CD4-positive, CD25-positive, alpha-beta regulatory T cell (primary cell): ENCODE data around the gene SERPINB13. TPM values are rescaled to one million over a fixed set of nuclear protein-coding genes. Genes with fewer than 3 reads are reported as not detected.
"Not testable (repeated sequence)": the region's sequence is repeated elsewhere in the genome, so short reads cannot be mapped to it uniquely, and the experiment has no call there.

Source experiments
- ATAC-seq, 2 donors: fragments of 150-1000 bp; cut with Tn5 transposase; one replicate each; pipeline ENCODE4 v1.10.0; 2021; ENCODE audit warnings: low read depth in 2 of 2, moderate number of reproducible peaks in 2 of 2, moderate library complexity in 1 of 2
- DNase-seq, 3 donors: peaks; one replicate each; pipeline versions ENCODE4 v3.0.0 to v3.0.0-alpha.2; 2012 to 2022; ENCODE audit warnings: mixed read lengths in 1 of 3
- H3K27ac ChIP-seq: one replicate; pipeline ENCODE4 v1.7.0; 2013; ENCODE audit warnings: mild to moderate bottlenecking, low read length; ENCODE audit not compliant: insufficient read depth, poor library complexity, severe bottlenecking
- H3K27me3 ChIP-seq: one replicate; pipeline ENCODE4 v1.7.0; 2013; ENCODE audit warnings: low read length; ENCODE audit not compliant: control insufficient read depth, insufficient read depth
- H3K36me3 ChIP-seq: one replicate; pipeline ENCODE4 v1.7.0; 2013; ENCODE audit warnings: mild to moderate bottlenecking, low read length, moderate library complexity; ENCODE audit not compliant: control insufficient read depth, insufficient read depth
- H3K4me1 ChIP-seq: 2 replicates; pipeline ENCODE4 v1.7.0; 2013; ENCODE audit warnings: mild to moderate bottlenecking, low read length; ENCODE audit not compliant: insufficient read depth, control insufficient read depth, poor library complexity, severe bottlenecking
- H3K4me3 ChIP-seq: one replicate; pipeline ENCODE4 v1.7.0; 2013; ENCODE audit warnings: low read depth, mild to moderate bottlenecking, low read length, moderate library complexity
- H3K9me3 ChIP-seq, 2 experiments: 1 replicate in 1 of 2; 2 replicates in 1 of 2; pipeline ENCODE4 v1.7.0; 2013; ENCODE audit warnings: low read length in 2 of 2, mild to moderate bottlenecking in 1 of 2, moderate library complexity in 1 of 2; ENCODE audit not compliant: control insufficient read depth in 2 of 2
- H3K27ac Mint-ChIP-seq, 3 donors: one replicate each; pipeline ENCODE4 v1.8.0; 2020 to 2022; ENCODE audit warnings: mild to moderate bottlenecking in 3 of 3, mixed read lengths in 3 of 3, moderate library complexity in 2 of 3
- H3K27me3 Mint-ChIP-seq: one replicate; pipeline ENCODE4 v1.8.0; 2022; ENCODE audit warnings: mild to moderate bottlenecking, mixed read lengths
- H3K36me3 Mint-ChIP-seq: one replicate; pipeline ENCODE4 v1.8.0; 2020; ENCODE audit warnings: mixed read lengths
- H3K4me1 Mint-ChIP-seq, 4 donors: one replicate each; pipeline ENCODE4 v1.8.0; 2020 to 2022; ENCODE audit warnings: mixed read lengths in 4 of 4, mild to moderate bottlenecking in 1 of 4
- H3K4me3 Mint-ChIP-seq, 4 donors: one replicate each; pipeline ENCODE4 v1.8.0; 2020 to 2022; ENCODE audit warnings: mild to moderate bottlenecking in 4 of 4, mixed read lengths in 4 of 4, moderate library complexity in 3 of 4
- H3K9me3 Mint-ChIP-seq, 7 donors: one replicate each; pipeline ENCODE4 v1.8.0; 2020 to 2022; ENCODE audit warnings: mixed read lengths in 7 of 7, mild to moderate bottlenecking in 3 of 7, moderate library complexity in 2 of 7
- polyA plus RNA-seq, 4 donors: library from polyadenylated mRNA; unstranded; fragments of 300-500 nt; fragmentation: Illumina TruSeq; gene quantifications; one replicate each; pipeline ENCODE4 v1.2.3, GENCODE V29; 2021
- total RNA-seq: library from RNA; stranded (reverse); gene quantifications from one replicate; pipeline ENCODE4 v1.2.3, GENCODE V29; 2022

SERPINB13 gene
- total and polyA plus RNA-seq, 5 donors from 2014 or later = not detected

DNA sequence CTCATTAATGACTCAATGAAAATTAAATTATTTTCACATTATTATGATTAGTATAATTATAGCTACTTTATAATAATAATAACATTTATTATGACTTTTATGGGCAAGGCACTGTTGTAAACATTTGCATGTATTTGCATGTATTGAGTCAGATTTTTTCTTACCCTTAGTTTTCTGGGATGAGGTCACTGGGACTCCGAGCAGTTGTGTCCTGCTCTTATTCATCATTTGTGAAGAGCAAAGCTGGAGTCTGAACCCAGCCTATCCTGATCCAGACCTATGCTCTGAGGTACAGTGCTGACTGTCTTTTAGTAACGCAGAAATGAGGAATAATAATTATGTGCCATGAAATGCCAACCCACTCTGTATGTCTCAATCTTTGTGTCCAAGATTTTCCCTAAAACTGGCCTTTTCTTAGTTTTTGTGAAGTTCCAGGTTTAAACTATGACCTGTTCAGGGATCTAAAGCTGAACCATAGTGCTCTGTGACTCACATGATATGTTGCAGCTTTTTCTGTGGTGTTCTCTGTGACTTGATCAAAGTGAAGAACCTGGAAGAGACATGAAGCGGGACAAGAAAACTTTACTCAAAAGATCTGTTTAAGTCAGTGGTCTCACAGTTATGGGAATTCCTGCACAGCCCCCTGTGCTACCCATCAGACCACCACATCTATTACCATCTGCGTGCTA lies 55.7 kb downstream of the SERPINB13 start:
- H3K27me3 ChIP-seq, H3K27ac ChIP-seq, H3K36me3 ChIP-seq, H3K4me3 ChIP-seq, H3K4me3 Mint-ChIP-seq, H3K27me3 Mint-ChIP-seq, H3K4me1 ChIP-seq, H3K4me1 Mint-ChIP-seq, H3K36me3 Mint-ChIP-seq, ATAC-seq, H3K27ac Mint-ChIP-seq, DNase-seq, H3K9me3 Mint-ChIP-seq, H3K9me3 ChIP-seq: not testable (repeated sequence)

DNA sequence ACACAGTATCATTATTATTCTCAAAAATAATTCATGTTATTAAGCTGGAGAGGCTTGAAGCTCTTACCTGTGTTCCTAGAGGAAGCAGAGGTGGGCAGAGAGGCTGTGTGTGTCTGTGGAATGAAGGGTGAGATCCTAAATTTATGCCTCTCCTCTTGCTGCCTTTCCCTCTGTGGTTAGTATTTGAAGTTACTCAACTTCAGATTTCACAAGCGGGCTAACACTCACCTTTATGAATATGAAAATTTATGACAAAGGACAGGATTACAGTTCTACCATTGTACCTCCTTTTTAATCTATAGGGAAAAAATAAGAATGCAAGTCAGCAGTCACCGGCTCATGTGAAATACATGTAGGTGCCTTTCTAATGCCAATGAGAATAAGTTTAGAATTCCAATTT lies 57.0 kb downstream of the SERPINB13 start, which contains the start of gene SERPINB4:
TSS of gene SERPINB4 (minus strand) at position 115 of the 400 bp plus-strand sequence. CDS start 679 bp downstream, outside the sequence.
- not testable (repeated sequence) for H3K27me3 Mint-ChIP-seq, H3K9me3 ChIP-seq, ATAC-seq, H3K27me3 ChIP-seq, H3K4me1 Mint-ChIP-seq, H3K9me3 Mint-ChIP-seq, H3K4me3 ChIP-seq, H3K4me1 ChIP-seq, H3K27ac Mint-ChIP-seq, H3K36me3 Mint-ChIP-seq, H3K36me3 ChIP-seq, H3K27ac ChIP-seq, H3K4me3 Mint-ChIP-seq, DNase-seq

DNA sequence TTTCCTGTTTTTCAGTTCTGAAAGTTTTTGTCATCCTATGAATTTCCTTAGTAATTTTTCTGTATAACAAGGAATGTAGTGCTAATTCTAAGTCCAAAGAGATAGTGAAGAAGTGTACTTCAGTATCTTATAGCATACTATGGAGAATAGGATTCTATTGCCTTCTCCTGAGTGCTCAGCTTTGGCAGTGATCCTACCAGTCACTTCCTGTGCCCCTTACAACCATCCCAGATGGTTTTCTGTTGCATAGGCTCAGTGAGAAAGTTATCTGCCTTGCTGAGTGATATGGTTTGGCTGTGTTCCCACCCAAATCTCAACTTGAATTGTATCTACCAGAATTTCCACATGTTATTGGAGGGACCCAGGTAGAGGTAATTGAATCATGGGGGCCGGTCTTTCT lies 57.6 kb downstream of the SERPINB13 start:
- not testable (repeated sequence) for ATAC-seq

DNA sequence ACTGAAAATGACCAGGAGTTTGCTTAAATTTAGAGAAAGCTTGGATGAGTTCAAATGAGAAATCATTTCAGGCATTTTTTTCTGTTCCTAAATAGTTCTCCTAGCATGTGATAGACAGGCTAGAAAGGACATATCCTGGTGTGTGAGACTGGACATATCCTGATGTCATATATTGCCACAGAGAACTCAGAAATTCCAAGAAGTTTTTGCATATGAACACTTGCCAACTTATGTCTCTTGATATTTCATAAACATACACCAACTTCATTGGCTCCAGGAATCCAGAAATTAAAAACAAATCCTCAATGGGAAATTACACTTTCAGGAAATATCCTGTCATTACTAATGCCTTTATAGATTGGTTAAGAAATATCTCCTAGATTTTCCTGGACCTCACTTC lies 59.8 kb downstream of the SERPINB13 start:
- Histone ChIP-seq H3K4me1 (no peaks in the 10 kb centered on the region), H3K27me3 (no peaks in the 10 kb centered on the region), H3K4me3 (no peak overlapping the region), H3K9me3 (no peaks in the 10 kb centered on the region), H3K27ac (no peak overlapping the region), H3K36me3 (no peaks in the 10 kb centered on the region)
- no peaks in the 10 kb centered on the region for H3K27me3 Mint-ChIP-seq
- H3K4me1 Mint-ChIP-seq = no peaks in the 10 kb centered on the region
- H3K27ac Mint-ChIP-seq = no peak overlapping the region
- no peak overlapping the region for H3K4me3 Mint-ChIP-seq
- no peak for ATAC-seq
- no peaks in the 10 kb centered on the region for H3K36me3 Mint-ChIP-seq
- no peak for DNase-seq
- H3K9me3 Mint-ChIP-seq = peaks cover 0 to 2% (median 0%) of the 10 kb centered on the region in 7 donors

More for the DNA sequence above, 57.6 kb downstream of the SERPINB13 start:
- H3K4me3 ChIP-seq, H3K27me3 ChIP-seq, H3K27ac ChIP-seq, H3K9me3 Mint-ChIP-seq, H3K36me3 Mint-ChIP-seq, H3K27ac Mint-ChIP-seq, H3K4me3 Mint-ChIP-seq, H3K36me3 ChIP-seq, H3K27me3 Mint-ChIP-seq, H3K4me1 Mint-ChIP-seq, H3K9me3 ChIP-seq, H3K4me1 ChIP-seq, DNase-seq: not testable (repeated sequence)

DNA sequence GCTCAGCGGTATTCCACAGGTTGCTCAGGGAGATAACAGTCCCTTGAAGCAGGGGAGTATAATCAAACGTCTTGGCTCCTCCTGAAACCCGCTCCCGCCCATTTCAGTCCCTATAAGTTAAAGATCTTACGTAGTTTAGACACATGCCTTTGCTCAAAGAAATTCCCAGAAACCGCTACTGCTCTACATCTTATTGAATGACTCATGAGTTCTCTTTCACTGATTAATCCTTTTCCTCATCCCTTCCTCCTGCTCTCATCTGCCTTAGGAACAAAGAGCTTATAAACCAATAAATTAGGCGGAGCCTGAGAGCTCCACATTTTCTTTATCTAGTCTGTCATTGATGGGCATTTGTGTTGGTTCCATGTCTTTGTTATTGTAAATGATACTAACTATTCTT lies 61.1 kb downstream of the SERPINB13 start:
- DNase-seq (no peak), ATAC-seq (no peak)
- no peaks in the 10 kb centered on the region for H3K36me3 Mint-ChIP-seq
- H3K27ac Mint-ChIP-seq = no peak overlapping the region
- no peak overlapping the region for H3K4me3 Mint-ChIP-seq
- no peaks in the 10 kb centered on the region for H3K36me3 ChIP-seq
- no peaks in the 10 kb centered on the region for H3K4me1 ChIP-seq
- H3K27ac ChIP-seq = no peak overlapping the region
- no peak overlapping the region for H3K4me3 ChIP-seq
- peaks cover 0 to 3% (median 0%) of the 10 kb centered on the region in 7 donors for H3K9me3 Mint-ChIP-seq
- no peaks in the 10 kb centered on the region for H3K27me3 ChIP-seq
- no peaks in the 10 kb centered on the region for H3K27me3 Mint-ChIP-seq
- H3K4me1 Mint-ChIP-seq = no peaks in the 10 kb centered on the region
- H3K9me3 ChIP-seq = no peaks in the 10 kb centered on the region

Other genes with a start within 250 kb of the SERPINB13 start
- gene KDSR, start 220.1 kb upstream of the SERPINB13 start, total RNA-seq = 42.0 TPM
- gene KDSR, start 220.1 kb upstream of the SERPINB13 start, polyA plus RNA-seq = 100 to 1,000 TPM in 3 of 4 donors, 10 to 100 TPM in 1; 99.8 to 119 (median 106) TPM
- 93.3 TPM for gene VPS4B, start 164.9 kb upstream of the SERPINB13 start, total RNA-seq
- gene VPS4B, start 164.9 kb upstream of the SERPINB13 start, polyA plus RNA-seq = 10 to 100 TPM; 54.2 to 72.4 (median 64.0) TPM
- gene SERPINB5, start 110.4 kb upstream of the SERPINB13 start, total RNA-seq = not detected
- gene SERPINB5, start 110.4 kb upstream of the SERPINB13 start, polyA plus RNA-seq = not detected
- not detected for gene SERPINB12, start 45.0 kb upstream of the SERPINB13 start, total RNA-seq
- not detected for gene SERPINB12, start 45.0 kb upstream of the SERPINB13 start, polyA plus RNA-seq
- gene SERPINB4, start 56.9 kb downstream of the SERPINB13 start, total RNA-seq = not detected
- not detected for gene SERPINB4, start 56.9 kb downstream of the SERPINB13 start, polyA plus RNA-seq
- not detected for gene SERPINB3, start 74.5 kb downstream of the SERPINB13 start, total RNA-seq
- not detected for gene SERPINB3, start 74.5 kb downstream of the SERPINB13 start, polyA plus RNA-seq
- not detected for gene SERPINB11, start 115.6 kb downstream of the SERPINB13 start, total RNA-seq
- not detected for gene SERPINB11, start 115.6 kb downstream of the SERPINB13 start, polyA plus RNA-seq
- not detected for gene SERPINB7, start 188.1 kb downstream of the SERPINB13 start, total RNA-seq
- not detected for gene SERPINB7, start 188.1 kb downstream of the SERPINB13 start, polyA plus RNA-seq